Brain pericyte (primary cell): Measurements from ENCODE around the gene KCTD7.
"Not testable (repeated sequence)": the region's sequence is repeated elsewhere in the genome, so short reads cannot be mapped to it uniquely, and the experiment has no call there.

Experiments
- DNase-seq: peaks from one replicate; pipeline ENCODE4 v3.0.0-alpha.2; 2012; ENCODE audit warnings: low read depth, low spot score

Gene KCTD7

GRCh38 chr7:66653719-66654274, 25.1 kb downstream of the KCTD7 start:
- not testable (repeated sequence) for DNase-seq

- peak; percentile 95 for DNase-seq
Measured at GRCh38 chr7:66654275-66655112, 25.8 kb downstream of the KCTD7 start.

GRCh38 chr7:66655113-66655806, 26.6 kb downstream of the KCTD7 start:
- DNase-seq: not testable (repeated sequence)

- not testable (repeated sequence) for DNase-seq
Measured at GRCh38 chr7:66655826-66656485, 27.3 kb downstream of the KCTD7 start.

- no peak for DNase-seq
Measured at GRCh38 chr7:66657798-66658197, 29.1 kb downstream of the KCTD7 start.

GRCh38 chr7:66662646-66663264, 34.1 kb downstream of the KCTD7 start:
- no peak for DNase-seq

GRCh38 chr7:66664590-66665293, 36.1 kb downstream of the KCTD7 start:
- DNase-seq: no peak

- DNase-seq: no peak
Measured at GRCh38 chr7:66666313-66666952, 37.8 kb downstream of the KCTD7 start.

GRCh38 chr7:66667023-66667728, 38.5 kb downstream of the KCTD7 start:
- DNase-seq: no peak

- no peak for DNase-seq
Measured at GRCh38 chr7:66668112-66668511, 39.4 kb downstream of the KCTD7 start.

GRCh38 chr7:66668677-66669076, 40.0 kb downstream of the KCTD7 start:
- no peak for DNase-seq

- no peak for DNase-seq
Measured at GRCh38 chr7:66669088-66669487, 40.4 kb downstream of the KCTD7 start.

- no peak for DNase-seq
Measured at GRCh38 chr7:66669496-66669895, 40.8 kb downstream of the KCTD7 start.

GRCh38 chr7:66671034-66671433, 42.4 kb downstream of the KCTD7 start:
- no peak for DNase-seq

- DNase-seq: not testable (repeated sequence)
Measured at GRCh38 chr7:66671486-66671885, 42.8 kb downstream of the KCTD7 start.

- DNase-seq: not testable (repeated sequence)
Measured at GRCh38 chr7:66672432-66673123, 43.9 kb downstream of the KCTD7 start.

- not testable (repeated sequence) for DNase-seq
Measured at GRCh38 chr7:66673124-66673640, 44.5 kb downstream of the KCTD7 start.

- DNase-seq: no peak
Measured at GRCh38 chr7:66679633-66680244, 51.1 kb downstream of the KCTD7 start.
